GM10248 (cell line): ENCODE results near the gene DYRK3.
"Not testable (repeated sequence)": the region's sequence is repeated elsewhere in the genome, so short reads cannot be mapped to it uniquely, and the experiment has no call there.

Experiments used
- CTCF ChIA-PET: fragments of 300-600 bp; sonication (Branson Sonifier 250); formaldehyde crosslinking; extraction: SDS; loops from one replicate; lab custom pipeline; 2021; ENCODE audit warnings: antibody characterized with exemption; lab: Yijun Ruan, JAX
- POLR2A ChIA-PET: fragments of 350-650 bp; sonication (Branson Sonifier 250); formaldehyde crosslinking; extraction: SDS; loops from one replicate; lab custom pipeline; 2020; ENCODE audit warnings: antibody characterized with exemption; lab: Yijun Ruan, JAX
- DNase-seq: peaks from one replicate; pipeline ENCODE4 v3.0.0; 2012; ENCODE audit errors: extremely low spot score
- CTCF ChIP-seq: IDR thresholded peaks from 2 replicates; pipeline ENCODE4 v1.5.1; 2012; ENCODE audit warnings: mild to moderate bottlenecking, low read depth; ENCODE audit errors: extremely low read depth, missing control alignments, control extremely low read depth

The DYRK3 gene

GRCh38 chr1:206612129-206612876 lies 23.0 kb upstream of the DYRK3 start, which contains the start of gene EIF2D:
Gene EIF2D (minus strand): TSS chr1:206612465. CDS start chr1:206612342, 123 bp downstream.
- DNase-seq: peak; percentile 100
- peak; percentile 95 for TF ChIP-seq CTCF
- POLR2A ChIA-PET: interaction anchor here (0.6 to 1.2 kb wide), 4 partner anchors 23 to 313 kb away, joined by 3 to 6 read pairs (median 4); partner anchors contain the start of gene DYRK3
- CTCF ChIA-PET: interaction anchor here (0.6 to 8.5 kb wide), 46 partner anchors 9 to 441 kb away, joined by 3 to 139 read pairs (median 4); partner anchors contain the start of genes DYRK3, FCMR, IKBKE and PFKFB2

- CTCF ChIA-PET: interaction anchor here (0.9 to 5.4 kb wide), 5 partner anchors 9 to 357 kb away, joined by 3 to 108 read pairs (median 6); partner anchors contain the start of genes DYRK3 and EIF2D
- POLR2A ChIA-PET, DNase-seq: not testable (repeated sequence)
These were observed 8.9 kb upstream of the DYRK3 start for GRCh38 chr1:206626396-206626795.

GRCh38 chr1:206628916-206629315 lies 6.4 kb upstream of the DYRK3 start:
- ChIA-PET CTCF (interaction anchor here (0.7 to 5.4 kb wide), 18 partner anchors 8 to 353 kb away, joined by 3 to 108 read pairs (median 6); partner anchors contain the start of gene EIF2D), POLR2A (no interaction called here)
- no peak for TF ChIP-seq CTCF
- DNase-seq: no peak

GRCh38 chr1:206631085-206631509 lies 4.2 kb upstream of the DYRK3 start:
- CTCF ChIA-PET: interaction anchor here (1.0 to 5.4 kb wide), 33 partner anchors 8 to 422 kb away, joined by 3 to 108 read pairs (median 6); partner anchors contain the start of genes EIF2D and PFKFB2
- peak; percentile 75 for DNase-seq
- POLR2A ChIA-PET: no interaction called here

GRCh38 chr1:206633708-206634121 lies 1.6 kb upstream of the DYRK3 start:
- TF ChIP-seq CTCF: no peak
- POLR2A ChIA-PET: no interaction called here
- DNase-seq: no peak
- CTCF ChIA-PET: interaction anchor here (0.7 to 10.3 kb wide), 26 partner anchors 9 to 349 kb away, joined by 3 to 314 read pairs (median 6); partner anchors contain the start of gene EIF2D

More at GRCh38 chr1:206631085-206631509, 4.2 kb upstream of the DYRK3 start:
- TF ChIP-seq CTCF: peak; percentile 51

- ChIA-PET POLR2A (interaction anchor here (0.8 to 1.5 kb wide), 6 partner anchors 13 to 348 kb away, joined by 3 to 6 read pairs (median 4); no protein-coding TSS in a partner anchor), CTCF (interaction anchor here (0.8 to 10.3 kb wide), 42 partner anchors 9 to 351 kb away, joined by 3 to 314 read pairs (median 5); partner anchors contain the start of genes EIF2D and IL19)
- peak; percentile 59 for DNase-seq
- peak; percentile 81 for TF ChIP-seq CTCF
These were observed 814 bp upstream of the DYRK3 start for GRCh38 chr1:206634365-206635079.
